Fibroblast of pulmonary artery (primary cell): ENCODE measurements around the gene TAS2R5.
"Not testable (repeated sequence)": the region's sequence is repeated elsewhere in the genome, so short reads cannot be mapped to it uniquely, and the experiment has no call there.

ENCODE experiments used
- DNase-seq: peaks from one replicate; pipeline ENCODE4 v3.0.0-alpha.2; 2010; ENCODE audit warnings: low read depth
- H3K4me3 ChIP-seq: replicated peaks from 2 replicates; pipeline ENCODE4 v1.5.1; 2011; ENCODE audit warnings: low read depth, mild to moderate bottlenecking, control low read depth, low read length, moderate library complexity
- TF ChIP-seq, protein P1 (sequence below): IDR thresholded peaks from 2 replicates; pipeline ENCODE4 v1.5.1; 2011; ENCODE audit warnings: mild to moderate bottlenecking, control low read depth, low read length, inconsistent platforms; ENCODE audit errors: missing control alignments

Gene TAS2R5

DNA sequence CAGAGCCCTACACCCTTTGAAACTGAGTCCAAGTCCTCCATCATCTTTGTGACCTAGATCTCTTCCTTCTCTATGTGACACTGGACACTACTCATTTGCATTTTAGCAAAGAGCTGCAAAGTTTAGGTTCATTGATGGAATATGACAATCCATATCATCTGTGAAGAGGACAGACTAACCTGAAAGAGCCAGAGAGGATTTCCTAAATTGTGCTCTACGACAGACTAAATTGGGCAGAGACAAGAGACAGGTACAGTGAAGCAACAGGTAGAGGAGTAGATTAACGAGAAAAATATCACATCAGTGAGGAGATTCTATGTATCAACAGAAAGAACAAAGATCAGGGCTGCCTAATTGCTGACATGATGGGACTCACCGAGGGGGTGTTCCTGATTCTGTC lies 26.2 kb upstream of the TAS2R5 start, which contains the start of gene TAS2R3:
TSS of gene TAS2R3 (plus strand) at position 301 of the 400 bp plus-strand sequence. CDS start at position 363, 62 bp downstream.
- no peak within 1 kb of the TSS for H3K4me3 ChIP-seq
- no peak for DNase-seq
- TF ChIP-seq, protein P1, sequence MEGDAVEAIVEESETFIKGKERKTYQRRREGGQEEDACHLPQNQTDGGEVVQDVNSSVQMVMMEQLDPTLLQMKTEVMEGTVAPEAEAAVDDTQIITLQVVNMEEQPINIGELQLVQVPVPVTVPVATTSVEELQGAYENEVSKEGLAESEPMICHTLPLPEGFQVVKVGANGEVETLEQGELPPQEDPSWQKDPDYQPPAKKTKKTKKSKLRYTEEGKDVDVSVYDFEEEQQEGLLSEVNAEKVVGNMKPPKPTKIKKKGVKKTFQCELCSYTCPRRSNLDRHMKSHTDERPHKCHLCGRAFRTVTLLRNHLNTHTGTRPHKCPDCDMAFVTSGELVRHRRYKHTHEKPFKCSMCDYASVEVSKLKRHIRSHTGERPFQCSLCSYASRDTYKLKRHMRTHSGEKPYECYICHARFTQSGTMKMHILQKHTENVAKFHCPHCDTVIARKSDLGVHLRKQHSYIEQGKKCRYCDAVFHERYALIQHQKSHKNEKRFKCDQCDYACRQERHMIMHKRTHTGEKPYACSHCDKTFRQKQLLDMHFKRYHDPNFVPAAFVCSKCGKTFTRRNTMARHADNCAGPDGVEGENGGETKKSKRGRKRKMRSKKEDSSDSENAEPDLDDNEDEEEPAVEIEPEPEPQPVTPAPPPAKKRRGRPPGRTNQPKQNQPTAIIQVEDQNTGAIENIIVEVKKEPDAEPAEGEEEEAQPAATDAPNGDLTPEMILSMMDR, result no peak

DNA sequence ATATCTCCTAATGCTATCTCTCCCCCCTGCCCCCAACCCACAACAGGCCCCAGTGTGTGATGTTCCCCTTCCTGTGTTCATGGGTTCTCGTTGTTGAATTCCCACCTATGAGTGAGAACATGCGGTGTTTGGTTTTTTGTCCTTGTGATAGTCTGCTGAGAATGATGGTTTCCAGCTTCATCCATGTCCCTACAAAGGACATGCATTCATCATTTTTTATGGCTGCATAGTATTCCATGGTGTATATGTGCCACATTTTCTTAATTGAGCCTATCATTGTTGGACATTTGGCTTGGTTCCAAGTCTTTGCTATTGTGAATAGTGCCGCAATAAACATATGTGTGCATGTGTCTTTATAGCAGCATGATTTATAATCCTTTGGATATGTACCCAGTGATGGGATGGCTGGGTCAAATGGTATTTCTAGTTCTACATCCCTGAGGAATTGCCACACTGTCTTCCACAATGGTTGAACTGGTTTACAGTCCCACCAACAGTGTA lies 19.9 kb upstream of the TAS2R5 start:
- H3K4me3 ChIP-seq, DNase-seq: not testable (repeated sequence)

DNA sequence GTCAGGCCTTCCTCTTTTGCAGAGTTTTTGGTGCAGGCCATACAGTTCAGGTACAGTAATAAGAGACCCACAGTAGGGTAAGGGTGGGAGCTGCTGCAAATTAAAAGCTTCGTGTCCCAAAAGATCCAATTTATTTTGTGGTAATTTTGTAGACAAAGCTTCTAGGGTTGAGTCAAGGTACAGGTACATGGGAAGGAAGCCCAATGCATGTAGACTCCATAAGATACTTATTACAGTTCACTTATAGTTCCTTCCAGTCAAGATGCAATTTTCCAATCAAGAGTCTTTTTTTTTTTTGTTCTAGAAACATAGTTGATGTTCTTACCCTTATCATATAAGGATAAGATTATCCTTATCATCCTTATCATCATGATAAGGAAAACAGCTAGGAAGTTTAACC lies 13.6 kb upstream of the TAS2R5 start, which contains the start of gene TAS2R4:
TSS of gene TAS2R4 (plus strand) at position 301 of the 400 bp plus-strand sequence. CDS start 1,815 bp downstream, outside the sequence.
- no peak within 1 kb of the TSS for H3K4me3 ChIP-seq
- TF ChIP-seq, protein P1, result no peak
- DNase-seq, result no peak

DNA sequence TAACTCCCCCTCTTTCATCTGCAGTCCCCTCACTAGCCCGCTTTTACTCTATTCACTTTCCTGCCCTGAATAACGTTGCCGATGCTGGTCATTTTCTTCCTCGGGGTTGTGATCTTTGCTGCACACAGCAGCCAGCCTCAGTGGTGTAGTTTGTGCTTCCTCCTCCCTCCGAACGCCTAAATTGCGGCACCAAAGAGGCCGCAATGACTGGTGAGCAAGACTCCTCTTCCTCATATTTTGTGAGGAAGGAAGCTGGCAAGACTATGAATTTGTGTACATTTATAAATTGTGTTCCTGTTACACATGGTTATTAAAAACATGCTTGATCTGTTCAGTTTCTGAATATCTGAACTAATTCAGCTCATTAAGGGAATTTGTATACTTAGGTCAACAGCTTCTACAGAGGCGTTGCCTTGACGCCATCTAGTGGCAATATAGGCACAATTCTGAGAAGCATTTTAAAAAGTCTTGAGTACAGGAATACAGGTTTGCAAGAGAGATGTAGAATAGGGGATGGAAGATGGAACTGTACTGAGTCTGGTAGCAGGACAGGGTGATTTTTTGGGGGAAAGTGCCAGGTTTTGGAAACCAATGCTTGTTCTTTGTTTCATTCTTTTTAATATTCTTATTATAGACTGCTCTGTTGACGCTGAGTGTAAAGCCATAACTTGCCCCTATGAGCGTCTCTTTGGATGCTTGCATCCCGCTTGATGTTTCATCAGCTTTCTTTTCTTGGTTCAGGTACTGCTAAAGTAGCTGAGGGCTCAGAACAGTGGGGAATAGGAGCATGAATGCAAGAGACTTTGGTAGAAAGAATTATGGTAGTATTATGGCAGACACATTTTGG lies 4.1 kb upstream of the TAS2R5 start:
- DNase-seq, result peak; percentile 72
- TF ChIP-seq, protein P1, result peak; percentile 90
- H3K4me3 ChIP-seq, result no peak overlapping the region

DNA sequence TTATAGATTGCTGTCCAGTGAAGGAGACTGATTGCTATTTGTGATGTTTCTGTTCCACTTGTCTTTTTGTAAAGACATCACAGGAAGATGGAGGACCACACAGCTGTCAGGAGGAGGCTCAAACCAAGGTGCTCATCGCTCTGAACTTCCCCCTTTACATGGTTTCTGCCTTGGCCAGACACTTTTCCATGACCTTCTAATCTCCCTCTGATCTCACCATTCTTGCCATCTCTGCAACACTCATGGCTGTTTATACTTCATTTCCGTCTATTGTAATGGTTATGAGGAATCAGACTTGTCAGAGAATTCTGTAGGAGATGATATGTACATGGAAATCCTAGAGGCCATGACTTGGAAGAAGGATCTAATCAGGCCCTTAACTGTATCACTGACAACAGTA lies 1.7 kb upstream of the TAS2R5 start:
- no peak for DNase-seq

DNA sequence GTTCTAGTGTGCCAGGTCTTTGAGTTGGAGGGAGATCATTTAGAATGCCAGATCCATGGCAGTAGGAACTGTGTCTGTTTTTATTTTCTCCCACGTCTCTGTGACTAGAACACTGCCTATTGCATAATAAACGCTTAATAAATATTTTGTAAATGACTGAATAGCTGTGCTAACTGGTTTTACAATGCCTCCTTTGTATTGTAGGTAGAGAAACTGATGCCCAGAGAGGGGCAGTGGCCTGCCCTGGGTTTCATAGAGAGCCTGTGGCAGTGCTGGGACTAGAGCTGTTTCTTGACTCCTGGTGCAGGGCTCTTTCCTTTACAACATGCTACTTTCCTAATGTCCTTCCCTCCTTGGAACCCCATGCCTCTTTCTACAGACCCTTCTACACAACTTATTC lies 2.5 kb downstream of the TAS2R5 start:
- DNase-seq, result no peak
- TF ChIP-seq, protein P1, result no peak
- no peak overlapping the region for H3K4me3 ChIP-seq

More for the DNA sequence above, 1.7 kb upstream of the TAS2R5 start:
- TF ChIP-seq, protein P1, result no peak
- H3K4me3 ChIP-seq, result no peak overlapping the region

DNA sequence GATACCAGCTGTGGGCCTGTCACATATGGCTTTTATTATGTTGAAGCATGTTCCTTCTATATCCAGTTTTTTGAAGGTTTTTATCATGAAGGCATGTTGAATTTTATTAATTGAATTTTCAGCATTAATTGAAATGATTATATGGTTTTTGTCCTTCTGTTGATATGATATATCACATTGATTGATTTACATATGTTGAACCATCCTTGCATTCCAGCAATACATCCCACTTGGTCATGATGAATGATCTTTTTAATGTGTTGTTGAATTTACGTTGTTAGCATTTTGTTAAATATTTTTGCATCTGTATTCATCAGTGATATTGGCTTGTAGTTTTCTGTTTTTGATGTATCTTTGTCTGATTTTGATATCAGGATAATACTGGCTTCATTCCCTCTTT lies 30.1 kb downstream of the TAS2R5 start:
- TF ChIP-seq, protein P1, result no peak
- DNase-seq, result no peak
- H3K4me3 ChIP-seq, result no peak overlapping the region

DNA sequence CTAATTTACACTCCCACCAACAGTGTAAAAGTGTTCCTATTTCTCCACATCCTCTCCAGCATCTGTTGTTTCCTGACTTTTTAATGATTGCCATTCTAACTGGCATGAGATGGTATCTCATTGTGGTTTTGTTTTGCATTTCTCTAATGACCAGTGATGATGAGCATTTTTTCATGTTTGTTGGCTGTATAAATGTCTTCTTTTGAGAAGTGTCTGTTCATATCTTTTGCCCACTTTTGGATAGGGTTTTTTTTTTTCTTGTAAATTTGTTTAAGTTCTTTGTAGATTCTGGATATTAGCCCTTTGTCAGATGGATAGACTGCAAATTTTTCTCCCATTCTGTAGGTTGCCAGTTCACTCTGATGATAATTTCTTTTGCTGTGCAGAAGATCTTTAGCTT lies 32.4 kb downstream of the TAS2R5 start:
- H3K4me3 ChIP-seq, DNase-seq: not testable (repeated sequence)
